ENCODE measurements around the gene H6PD.

H6PD gene

DNA sequence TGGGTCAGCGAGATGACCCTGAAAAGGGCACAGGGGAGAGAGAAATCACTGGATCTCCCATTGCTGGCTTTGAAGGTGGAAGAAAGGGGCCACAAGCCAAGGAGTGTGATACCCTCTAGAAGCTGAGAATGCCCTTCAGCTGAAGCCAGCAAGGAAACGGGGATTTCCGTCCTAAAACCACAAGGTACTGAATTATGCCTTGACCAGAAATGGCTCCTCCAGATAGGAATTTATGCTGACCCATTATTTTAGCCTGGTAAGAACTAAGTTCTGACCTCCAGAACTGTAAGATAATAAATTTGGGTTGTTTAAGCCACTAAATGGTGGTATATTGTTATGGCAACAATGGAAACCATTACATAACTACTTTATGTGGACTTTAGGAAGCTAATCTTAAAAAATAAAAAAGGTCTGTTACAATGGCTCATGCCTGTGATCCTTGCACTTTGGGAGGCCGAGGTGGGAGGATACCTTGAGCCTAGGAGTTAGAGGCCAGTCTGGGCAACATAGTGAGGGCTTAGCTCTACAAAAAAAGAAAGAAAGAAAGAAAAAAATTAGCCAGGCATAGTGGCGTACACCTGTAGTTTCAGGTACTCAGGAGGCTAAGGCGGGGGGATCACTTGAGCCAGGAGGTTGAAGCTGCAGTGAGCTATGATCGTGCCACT, 3.6 kb upstream of the H6PD start:
- no peak for TF ChIP-seq NFIC (IDR thresholded peaks at IDR 0.05)
- no peak for TF ChIP-seq ZBTB7A (IDR thresholded peaks at IDR 0.05; ENCODE audit: low read depth)
- TF ChIP-seq USF1 (IDR thresholded peaks at IDR 0.05): no peak
- TF ChIP-seq CREB1 (IDR thresholded peaks at IDR 0.05; ENCODE audit: low read depth): no peak
- no peak for TF ChIP-seq RAD21 (IDR thresholded peaks at IDR 0.05; ENCODE audit: low read depth)
- no peak for TF ChIP-seq YY1 (IDR thresholded peaks at IDR 0.05; ENCODE audit: low read depth)
- no peak for TF ChIP-seq FOXM1 (IDR thresholded peaks at IDR 0.05; ENCODE audit: borderline replicate concordance, low read depth)
- no peak for TF ChIP-seq TAF1 (IDR thresholded peaks at IDR 0.05; ENCODE audit: low read depth)
- TF ChIP-seq TCF12 (IDR thresholded peaks at IDR 0.05; ENCODE audit: low read depth): no peak
- TF ChIP-seq TEAD4 (IDR thresholded peaks at IDR 0.05): no peak
- no peak for TF ChIP-seq EGR1 (IDR thresholded peaks at IDR 0.05)
- no peak for TF ChIP-seq EP300 (IDR thresholded peaks at IDR 0.05; ENCODE audit: borderline replicate concordance)
- TF ChIP-seq MAX (IDR thresholded peaks at IDR 0.05): no peak
- no peak for TF ChIP-seq CEBPB (IDR thresholded peaks at IDR 0.05)
- TF ChIP-seq, protein P1, sequence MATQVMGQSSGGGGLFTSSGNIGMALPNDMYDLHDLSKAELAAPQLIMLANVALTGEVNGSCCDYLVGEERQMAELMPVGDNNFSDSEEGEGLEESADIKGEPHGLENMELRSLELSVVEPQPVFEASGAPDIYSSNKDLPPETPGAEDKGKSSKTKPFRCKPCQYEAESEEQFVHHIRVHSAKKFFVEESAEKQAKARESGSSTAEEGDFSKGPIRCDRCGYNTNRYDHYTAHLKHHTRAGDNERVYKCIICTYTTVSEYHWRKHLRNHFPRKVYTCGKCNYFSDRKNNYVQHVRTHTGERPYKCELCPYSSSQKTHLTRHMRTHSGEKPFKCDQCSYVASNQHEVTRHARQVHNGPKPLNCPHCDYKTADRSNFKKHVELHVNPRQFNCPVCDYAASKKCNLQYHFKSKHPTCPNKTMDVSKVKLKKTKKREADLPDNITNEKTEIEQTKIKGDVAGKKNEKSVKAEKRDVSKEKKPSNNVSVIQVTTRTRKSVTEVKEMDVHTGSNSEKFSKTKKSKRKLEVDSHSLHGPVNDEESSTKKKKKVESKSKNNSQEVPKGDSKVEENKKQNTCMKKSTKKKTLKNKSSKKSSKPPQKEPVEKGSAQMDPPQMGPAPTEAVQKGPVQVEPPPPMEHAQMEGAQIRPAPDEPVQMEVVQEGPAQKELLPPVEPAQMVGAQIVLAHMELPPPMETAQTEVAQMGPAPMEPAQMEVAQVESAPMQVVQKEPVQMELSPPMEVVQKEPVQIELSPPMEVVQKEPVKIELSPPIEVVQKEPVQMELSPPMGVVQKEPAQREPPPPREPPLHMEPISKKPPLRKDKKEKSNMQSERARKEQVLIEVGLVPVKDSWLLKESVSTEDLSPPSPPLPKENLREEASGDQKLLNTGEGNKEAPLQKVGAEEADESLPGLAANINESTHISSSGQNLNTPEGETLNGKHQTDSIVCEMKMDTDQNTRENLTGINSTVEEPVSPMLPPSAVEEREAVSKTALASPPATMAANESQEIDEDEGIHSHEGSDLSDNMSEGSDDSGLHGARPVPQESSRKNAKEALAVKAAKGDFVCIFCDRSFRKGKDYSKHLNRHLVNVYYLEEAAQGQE (IDR thresholded peaks at IDR 0.05; ENCODE audit: low read depth): no peak

DNA sequence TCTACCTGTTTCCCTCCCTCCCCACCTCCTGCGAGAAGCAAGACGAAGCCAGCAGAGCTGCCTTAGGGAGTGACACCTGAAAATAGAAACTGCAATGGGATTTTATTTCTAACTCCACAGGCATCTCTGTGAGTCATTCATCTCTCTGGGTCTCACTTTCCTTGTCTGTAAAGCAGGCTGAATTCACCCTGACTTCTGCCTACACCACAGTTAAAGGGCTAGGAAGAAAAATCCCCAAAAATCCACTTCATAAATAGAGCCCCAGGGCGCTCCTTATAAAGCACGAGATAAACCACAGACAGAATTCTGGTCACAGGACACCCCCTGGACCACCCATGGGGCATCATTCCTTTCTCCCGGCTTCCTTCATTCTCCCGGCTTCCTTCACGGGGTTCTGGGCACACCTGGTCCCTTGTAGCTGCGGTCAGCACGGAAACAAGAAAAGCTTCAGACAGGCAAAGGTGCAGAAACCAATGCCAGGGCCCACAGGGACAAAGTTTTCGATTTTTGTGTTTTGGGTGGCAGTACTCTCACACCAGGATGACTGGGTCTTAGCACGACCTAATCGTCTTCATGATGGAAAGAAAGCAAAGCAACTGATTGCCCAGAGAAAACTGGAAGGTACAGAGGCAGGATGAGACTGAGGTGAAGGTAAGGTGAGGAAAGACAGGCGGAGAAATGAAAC, 2.8 kb upstream of the H6PD start:
- TF ChIP-seq, protein P1 (IDR thresholded peaks at IDR 0.05; ENCODE audit: low read depth): no peak
- peak; percentile 51; the same call in 1 of the 2 replicates for TF ChIP-seq MAX (IDR thresholded peaks at IDR 0.05)

DNA sequence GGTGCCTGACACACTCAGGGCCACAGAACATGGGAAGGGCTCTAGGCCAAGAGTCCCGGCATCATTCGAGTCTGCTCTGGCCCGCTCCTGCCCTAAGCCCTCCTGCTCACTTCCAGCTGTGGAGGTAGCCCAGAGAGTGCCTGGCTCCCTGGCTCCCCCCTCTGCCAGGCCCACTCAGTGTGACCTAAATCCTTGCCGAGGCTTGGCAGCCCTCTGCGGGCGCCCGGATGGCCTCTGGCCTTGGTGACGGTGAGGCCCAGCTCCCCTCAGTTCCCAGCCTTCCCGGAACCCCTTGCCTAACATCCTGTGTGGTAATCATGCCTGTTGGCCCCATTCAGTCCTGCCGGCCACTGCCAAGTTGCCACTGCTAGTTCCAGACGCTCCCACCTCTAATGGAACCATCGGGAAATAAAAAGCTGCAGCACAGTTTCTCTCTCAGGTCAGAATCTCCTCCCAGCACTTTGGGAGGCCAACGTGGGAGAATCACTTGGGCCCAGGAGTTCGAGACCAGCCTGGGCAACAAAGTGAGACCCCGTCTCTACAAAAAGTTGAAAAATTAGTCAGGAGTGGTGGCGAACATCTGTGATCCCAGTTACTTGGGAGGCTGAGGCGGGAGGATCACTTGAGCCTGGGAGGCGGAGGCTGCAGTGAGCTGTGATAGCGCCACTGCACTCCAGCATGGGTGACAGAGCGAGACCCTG, 1.2 kb upstream of the H6PD start:
- no peak for TF ChIP-seq EGR1 (IDR thresholded peaks at IDR 0.05)

DNA sequence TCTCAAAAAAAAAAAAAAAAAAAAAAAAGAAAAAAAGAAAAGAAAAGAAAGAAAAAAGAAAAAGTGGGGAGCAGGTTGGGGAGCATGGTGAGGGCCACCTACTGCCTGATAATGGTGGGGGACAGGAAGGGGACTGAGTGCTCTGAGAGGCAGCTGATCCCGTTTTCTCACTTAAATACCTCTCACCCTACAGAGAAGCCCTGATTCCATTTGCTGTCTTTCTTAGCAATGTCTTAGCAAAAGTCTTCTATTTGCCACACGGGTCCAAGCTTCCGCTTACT, 692 bp upstream of the H6PD start:
- no peak for TF ChIP-seq EP300 (IDR thresholded peaks at IDR 0.05; ENCODE audit: borderline replicate concordance)
- TF ChIP-seq NFIC (IDR thresholded peaks at IDR 0.05): no peak
- TF ChIP-seq, protein P1 (IDR thresholded peaks at IDR 0.05; ENCODE audit: low read depth): no peak
- TF ChIP-seq USF1 (IDR thresholded peaks at IDR 0.05): no peak
- no peak for TF ChIP-seq CREB1 (IDR thresholded peaks at IDR 0.05; ENCODE audit: low read depth)
- TF ChIP-seq TCF12 (IDR thresholded peaks at IDR 0.05; ENCODE audit: low read depth): no peak
- no peak for TF ChIP-seq EGR1 (IDR thresholded peaks at IDR 0.05)
- TF ChIP-seq ZBTB7A (IDR thresholded peaks at IDR 0.05; ENCODE audit: low read depth): no peak
- no peak for TF ChIP-seq TEAD4 (IDR thresholded peaks at IDR 0.05)
- no peak for TF ChIP-seq RAD21 (IDR thresholded peaks at IDR 0.05; ENCODE audit: low read depth)
- no peak for TF ChIP-seq CEBPB (IDR thresholded peaks at IDR 0.05)
- TF ChIP-seq TAF1 (IDR thresholded peaks at IDR 0.05; ENCODE audit: low read depth): no peak

Measured in Ishikawa (cell line).